Liver (tissue), 9 donors: Measurements from ENCODE around the gene AGT. TPM values are rescaled to one million over a fixed set of nuclear protein-coding genes. Genes with fewer than 3 reads are reported as not detected.
A peak's percentile ranks its signal among the peaks of the same experiment; 100 is the strongest.
"Not testable (repeated sequence)": the region's sequence is repeated elsewhere in the genome, so short reads cannot be mapped to it uniquely, and the experiment has no call there.

Experiments used
- DNase-seq: peaks from one replicate; pipeline ENCODE4 v3.0.0-alpha.2; 2017; ENCODE audit warnings: low spot score
- H3K27ac ChIP-seq, 2 donors: one replicate each; pipeline ENCODE4 v1.7.0; 2013; ENCODE audit warnings: inconsistent platforms in 2 of 2, low read length in 2 of 2, control low read depth in 1 of 2, low read depth in 1 of 2, mild to moderate bottlenecking in 1 of 2
- H3K27me3 ChIP-seq, 4 donors: one replicate each; pipeline versions ENCODE4 v1.6.1 to v1.7.0; 2013; ENCODE audit warnings: low read length in 3 of 4, inconsistent platforms in 1 of 4, mild to moderate bottlenecking in 1 of 4, moderate library complexity in 1 of 4; ENCODE audit not compliant: control insufficient read depth in 4 of 4, insufficient read depth in 4 of 4
- H3K36me3 ChIP-seq, 4 donors: one replicate each; pipeline versions ENCODE4 v1.6.1 to v1.7.0; 2013; ENCODE audit warnings: low read length in 3 of 4, mild to moderate bottlenecking in 3 of 4, low read depth in 1 of 4, moderate library complexity in 1 of 4; ENCODE audit not compliant: control insufficient read depth in 4 of 4, insufficient read depth in 3 of 4
- H3K4me1 ChIP-seq, 4 donors: one replicate each; pipeline versions ENCODE4 v1.6.1 to v1.7.0; 2013; ENCODE audit warnings: low read length in 3 of 4, mild to moderate bottlenecking in 3 of 4, moderate library complexity in 1 of 4; ENCODE audit not compliant: control insufficient read depth in 4 of 4, insufficient read depth in 4 of 4
- H3K4me3 ChIP-seq, 3 donors: one replicate each; pipeline versions ENCODE4 v1.6.1 to v1.7.0; 2013; ENCODE audit warnings: low read length in 3 of 3, control low read depth in 1 of 3, low read depth in 1 of 3, mild to moderate bottlenecking in 1 of 3
- H3K9ac ChIP-seq, 2 donors: one replicate each; pipeline ENCODE4 v1.7.0; 2013; ENCODE audit warnings: low read length in 2 of 2, mild to moderate bottlenecking in 2 of 2, moderate library complexity in 2 of 2, control low read depth in 1 of 2, low read depth in 1 of 2
- H3K9me3 ChIP-seq, 4 donors: one replicate each; pipeline versions ENCODE4 v1.6.1 to v1.7.0; 2013; ENCODE audit warnings: low read length in 3 of 4; ENCODE audit not compliant: control insufficient read depth in 4 of 4
- ATF3 ChIP-seq: IDR thresholded peaks from 2 replicates; pipeline ENCODE4 v1.6.1; 2016; ENCODE audit warnings: antibody characterized with exemption
- CTCF ChIP-seq: fragments of 150-350 bp; IDR thresholded peaks from 2 replicates; pipeline ENCODE4 v1.5.1; 2017; ENCODE audit warnings: improper control_type of control experiment, low read depth, low read length; ENCODE audit not compliant: missing input control
- EGR1 ChIP-seq, 2 donors: IDR thresholded peaks; 2 replicates each; pipeline ENCODE4 v1.6.1; 2016 to 2018; ENCODE audit warnings: antibody characterized with exemption in 2 of 2, low read depth in 2 of 2
- FOXA1 ChIP-seq: IDR thresholded peaks from 2 replicates; pipeline ENCODE4 v1.6.1; 2016; ENCODE audit warnings: antibody characterized with exemption
- FOXA2 ChIP-seq: IDR thresholded peaks from 2 replicates; pipeline ENCODE4 v1.6.1; 2016; ENCODE audit warnings: antibody characterized with exemption
- GABPA ChIP-seq, 2 donors: IDR thresholded peaks in 1 of 2; conservative IDR thresholded peaks in 1 of 2; 2 replicates each; pipeline ENCODE4 v1.6.1; 2016; ENCODE audit warnings: antibody characterized with exemption in 2 of 2, mild to moderate bottlenecking in 1 of 2, moderate library complexity in 1 of 2
- HNF4A ChIP-seq, 2 donors: conservative IDR thresholded peaks; 2 replicates each; pipeline ENCODE4 v1.6.1; 2016; ENCODE audit warnings: antibody characterized with exemption in 2 of 2, mild to moderate bottlenecking in 2 of 2
- HNF4G ChIP-seq: IDR thresholded peaks from 2 replicates; pipeline ENCODE4 v1.6.1; 2016; ENCODE audit warnings: antibody characterized with exemption
- JUND ChIP-seq, 2 donors: IDR thresholded peaks; 2 replicates each; pipeline ENCODE4 v1.6.1; 2016; ENCODE audit warnings: antibody characterized with exemption in 2 of 2
- NR2F2 ChIP-seq: IDR thresholded peaks from 2 replicates; pipeline ENCODE4 v1.6.1; 2016; ENCODE audit warnings: antibody characterized with exemption
- RAD21 ChIP-seq, 2 donors: IDR thresholded peaks; 2 replicates each; pipeline ENCODE4 v1.6.1; 2016; ENCODE audit warnings: antibody characterized with exemption in 2 of 2, mild to moderate bottlenecking in 2 of 2
- REST ChIP-seq: IDR thresholded peaks from 2 replicates; pipeline ENCODE4 v1.6.1; 2016; ENCODE audit warnings: antibody characterized with exemption, mild to moderate bottlenecking
- RXRA ChIP-seq, 2 donors: IDR thresholded peaks; 2 replicates each; pipeline ENCODE4 v1.6.1; 2017 to 2018; ENCODE audit warnings: antibody characterized with exemption in 2 of 2, mild to moderate bottlenecking in 1 of 2
- SP1 ChIP-seq: IDR thresholded peaks from 2 replicates; pipeline ENCODE4 v1.6.1; 2018; ENCODE audit warnings: antibody characterized with exemption, mild to moderate bottlenecking
- TAF1 ChIP-seq: conservative IDR thresholded peaks from 2 replicates; pipeline ENCODE4 v1.6.1; 2016; ENCODE audit warnings: antibody characterized with exemption, mild to moderate bottlenecking
- YY1 ChIP-seq: IDR thresholded peaks from 2 replicates; pipeline ENCODE4 v1.6.1; 2016; ENCODE audit warnings: antibody characterized with exemption, mild to moderate bottlenecking
- WGBS: extraction: QIAGEN DNeasy Blood & Tissue Kit; methylation state at CpG from one replicate; pipeline ENCODE4 v1.1.7; 2013; 5-methylcytosine and 5-hydroxymethylcytosine counted together
- polyA plus RNA-seq, 2 donors: library from polyadenylated mRNA; stranded (reverse) in 1 of 2; unstranded in 1 of 2; fragments of 200-250 nt in 1 of 2; fragments of >200 nt in 1 of 2; fragmentation: Nextera tagmentation in 1 of 2; extraction: Ambion mirVana in 1 of 2; gene quantifications; one replicate each; pipeline versions ENCODE4 v1.2.1 to v1.2.3, GENCODE V29; 2013 to 2015
- total RNA-seq, 2 donors: library from RNA; depleted of rRNA; stranded (reverse); fragments of >200 nt; gene quantifications; one replicate each; pipeline ENCODE4 v1.2.3, GENCODE V29; 2014
- TF ChIP-seq, protein P1 (sequence below): IDR thresholded peaks from 2 replicates; pipeline ENCODE4 v1.6.1; 2016; ENCODE audit warnings: antibody characterized with exemption
- TF ChIP-seq, protein P2 (sequence below): IDR thresholded peaks from 2 replicates; pipeline ENCODE4 v1.6.1; 2016; ENCODE audit warnings: antibody characterized with exemption
- donor health status: healthy.
- donor health status: healthy.
- donor health status: healthy.
- donor health status: healthy.
- donor health status: healthy.

AGT gene
- total and polyA plus RNA-seq, 4 donors, result 1,430 to 5,119 (median 2,089) TPM

GRCh38 chr1:230725256-230726012, 11.5 kb upstream of the AGT start:
- peak overlapping the region; percentile 45 to 86 for H3K27ac ChIP-seq
- no peak for DNase-seq
- H3K4me1 ChIP-seq, result peaks cover 11 to 54% (median 46%) of the 10 kb centered on the region in 4 donors

DNA sequence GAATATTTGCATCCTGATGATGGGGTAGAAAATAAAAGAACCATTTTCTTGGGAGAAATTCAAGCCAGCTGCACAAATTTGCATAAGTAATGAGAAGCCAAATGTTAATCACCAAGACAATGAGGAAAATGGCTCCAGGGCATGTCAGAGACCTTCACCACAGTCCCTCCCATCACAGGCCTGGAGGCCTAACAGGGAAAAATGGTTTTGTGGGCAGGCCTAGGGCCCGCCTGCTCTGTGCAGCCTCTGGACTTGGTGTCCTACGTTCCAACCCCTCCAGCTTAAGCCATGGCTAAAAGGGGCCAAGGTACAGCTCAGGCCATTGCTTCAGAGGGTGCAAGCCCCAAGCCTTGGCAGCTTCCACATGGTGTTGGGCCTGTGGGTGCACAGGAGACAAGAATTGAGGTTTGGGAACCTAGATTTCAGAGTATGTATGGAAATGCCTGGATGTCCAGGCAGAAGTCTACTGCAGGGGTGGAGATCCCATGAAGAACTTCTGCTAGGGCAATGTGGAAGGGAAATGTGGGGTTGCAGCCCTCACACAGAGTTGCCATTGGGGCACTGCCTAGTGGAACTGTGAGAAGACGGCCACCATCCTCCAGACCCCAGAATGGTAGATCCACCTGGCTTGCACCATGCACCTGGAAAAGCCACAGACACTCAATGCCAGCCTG, 8.1 kb upstream of the AGT start:
- not testable (repeated sequence) for H3K9ac ChIP-seq, DNase-seq, H3K27me3 ChIP-seq, H3K36me3 ChIP-seq, H3K27ac ChIP-seq, H3K4me3 ChIP-seq
- Histone ChIP-seq H3K9me3 (peaks cover 0 to 12% (median 0%) of the 10 kb centered on the region in 4 donors), H3K4me1 (peaks cover 1 to 23% (median 19%) of the 10 kb centered on the region in 4 donors)
- WGBS, result 95% methylated on average over 3 of the region's 3 CpGs

More at GRCh38 chr1:230725256-230726012, 11.5 kb upstream of the AGT start:
- H3K4me3 ChIP-seq, result no peak overlapping the region
- H3K27me3 ChIP-seq, result no peaks in the 10 kb centered on the region
- H3K9ac ChIP-seq, result peak overlapping the region in 1 of 2 donors; percentile 21
- H3K36me3 ChIP-seq, result no peaks in the 10 kb centered on the region
- 24% methylated on average over 6 of the region's 6 CpGs for WGBS
- peaks cover 0 to 12% (median 0%) of the 10 kb centered on the region in 4 donors for H3K9me3 ChIP-seq
- peak; percentile 99 for TF ChIP-seq SP1
- peak in 1 of 2 donors; percentile 47 for TF ChIP-seq GABPA (IDR thresholded peaks at IDR 0.05 in 1 of 2, conservative IDR thresholded peaks at IDR 0.05 in 1 of 2)
- TF ChIP-seq RXRA (IDR thresholded peaks at IDR 0.05), result peak; percentile 97 to 99
- peak; percentile 92 to 97 for TF ChIP-seq HNF4A (conservative IDR thresholded peaks at IDR 0.05)
- TF ChIP-seq CTCF, result no peak
- peak; percentile 73 for TF ChIP-seq HNF4G
- TF ChIP-seq JUND (IDR thresholded peaks at IDR 0.05), result peak; percentile 100
- peak; percentile 99 for TF ChIP-seq FOXA2
- TF ChIP-seq, protein P1, sequence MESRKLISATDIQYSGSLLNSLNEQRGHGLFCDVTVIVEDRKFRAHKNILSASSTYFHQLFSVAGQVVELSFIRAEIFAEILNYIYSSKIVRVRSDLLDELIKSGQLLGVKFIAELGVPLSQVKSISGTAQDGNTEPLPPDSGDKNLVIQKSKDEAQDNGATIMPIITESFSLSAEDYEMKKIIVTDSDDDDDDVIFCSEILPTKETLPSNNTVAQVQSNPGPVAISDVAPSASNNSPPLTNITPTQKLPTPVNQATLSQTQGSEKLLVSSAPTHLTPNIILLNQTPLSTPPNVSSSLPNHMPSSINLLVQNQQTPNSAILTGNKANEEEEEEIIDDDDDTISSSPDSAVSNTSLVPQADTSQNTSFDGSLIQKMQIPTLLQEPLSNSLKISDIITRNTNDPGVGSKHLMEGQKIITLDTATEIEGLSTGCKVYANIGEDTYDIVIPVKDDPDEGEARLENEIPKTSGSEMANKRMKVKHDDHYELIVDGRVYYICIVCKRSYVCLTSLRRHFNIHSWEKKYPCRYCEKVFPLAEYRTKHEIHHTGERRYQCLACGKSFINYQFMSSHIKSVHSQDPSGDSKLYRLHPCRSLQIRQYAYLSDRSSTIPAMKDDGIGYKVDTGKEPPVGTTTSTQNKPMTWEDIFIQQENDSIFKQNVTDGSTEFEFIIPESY, result peak; percentile 92
- no peak for TF ChIP-seq TAF1
- TF ChIP-seq ATF3, result peak; percentile 97
- peak; percentile 97 for TF ChIP-seq FOXA1
- TF ChIP-seq EGR1 (IDR thresholded peaks at IDR 0.05; ENCODE audit: low read depth in 2 of 2), result peak; percentile 75 to 97
- peak; percentile 89 for TF ChIP-seq REST
- peak; percentile 89 for TF ChIP-seq YY1
- TF ChIP-seq NR2F2, result peak; percentile 75
- TF ChIP-seq RAD21 (IDR thresholded peaks at IDR 0.05), result peak; percentile 46 to 49
- TF ChIP-seq, protein P2, sequence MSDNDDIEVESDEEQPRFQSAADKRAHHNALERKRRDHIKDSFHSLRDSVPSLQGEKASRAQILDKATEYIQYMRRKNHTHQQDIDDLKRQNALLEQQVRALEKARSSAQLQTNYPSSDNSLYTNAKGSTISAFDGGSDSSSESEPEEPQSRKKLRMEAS, result peak; percentile 91
